ENCODE data around the gene POLR2E. TPM values are rescaled to one million over a fixed set of nuclear protein-coding genes. Genes with fewer than 3 reads are reported as not detected.
A peak's percentile ranks its signal among the peaks of the same experiment; 100 is the strongest.

Gene POLR2E
- total and polyA plus RNA-seq, 2 of the 13 experiments (the other 11 are each of a cell fraction or from before 2014, with no cell fraction given): 140 to 272 TPM

- TF ChIP-seq NPAS2 (CRISPR knock-in tag; IDR thresholded peaks at IDR 0.05; ENCODE audit: borderline replicate concordance): no peak
- TF ChIP-seq ZFYVE20 (CRISPR knock-in tag; IDR thresholded peaks at IDR 0.05; ENCODE audit: borderline replicate concordance, low read depth): no peak
- peak; percentile 66; the same call in 1 of the 2 replicates for TF ChIP-seq ZNF567 (CRISPR knock-in tag; IDR thresholded peaks at IDR 0.05; ENCODE audit: borderline replicate concordance)
- no peak for TF ChIP-seq ZNF10 (CRISPR knock-in tag; IDR thresholded peaks at IDR 0.05; ENCODE audit: borderline replicate concordance, low read depth)
- no peak for TF ChIP-seq ZFP36L1 (CRISPR knock-in tag; IDR thresholded peaks at IDR 0.05)
- no peak for TF ChIP-seq ZNF431 (CRISPR knock-in tag; IDR thresholded peaks at IDR 0.05; ENCODE audit: borderline replicate concordance, low read depth)
- TF ChIP-seq SMAD1 (CRISPR knock-in tag; IDR thresholded peaks at IDR 0.05; ENCODE audit: borderline replicate concordance, low read depth): no peak
- TF ChIP-seq LCORL (IDR thresholded peaks at IDR 0.05): no peak
- peak; percentile 52; the same call in 1 of the 2 replicates for TF ChIP-seq LCORL (CRISPR knock-in tag; IDR thresholded peaks at IDR 0.05)
- peak; percentile 63 for TF ChIP-seq ELF1 (CRISPR knock-in tag; IDR thresholded peaks at IDR 0.05)
- TF ChIP-seq PHF21A (CRISPR knock-in tag; IDR thresholded peaks at IDR 0.05): peak; percentile 18; the same call in 1 of the 2 replicates
- no peak for TF ChIP-seq PLRG1 (conservative IDR thresholded peaks at IDR 0.05)
- TF ChIP-seq DR1 (CRISPR knock-in tag; IDR thresholded peaks at IDR 0.05): no peak
- TF ChIP-seq NRL (CRISPR knock-in tag; IDR thresholded peaks at IDR 0.05; ENCODE audit: borderline replicate concordance): no peak; the same call in 1 of the 2 replicates
- no peak for TF ChIP-seq ZNF841 (CRISPR knock-in tag; IDR thresholded peaks at IDR 0.05; ENCODE audit: borderline replicate concordance)
- no peak for TF ChIP-seq ZNF75D (CRISPR knock-in tag; IDR thresholded peaks at IDR 0.05; ENCODE audit: borderline replicate concordance)
- peak; percentile 66; the same call in 1 of the 2 replicates for TF ChIP-seq SALL1 (CRISPR knock-in tag; IDR thresholded peaks at IDR 0.05)
- no peak for TF ChIP-seq CEBPB (IDR thresholded peaks at IDR 0.05; ENCODE audit: borderline replicate concordance, low read depth, low read length)
- no peak for TF ChIP-seq ZMAT3 (CRISPR knock-in tag; conservative IDR thresholded peaks at IDR 0.05)
- TF ChIP-seq RBM22 (optimal IDR thresholded peaks at IDR 0.05; ENCODE audit: low read length): peak; percentile 89
- TF ChIP-seq CENPT (CRISPR knock-in tag; IDR thresholded peaks at IDR 0.05; ENCODE audit: low read depth): no peak
- 0 out of 2 replicates have a peak, but pooled peaks have one; percentile 32 for TF ChIP-seq HIVEP1 (CRISPR knock-in tag; IDR thresholded peaks at IDR 0.05)
- no peak for TF ChIP-seq ZNF563 (CRISPR knock-in tag; IDR thresholded peaks at IDR 0.05)
- no peak for TF ChIP-seq ZNF468 (CRISPR knock-in tag; IDR thresholded peaks at IDR 0.05)
- TF ChIP-seq ZNF614 (CRISPR knock-in tag; IDR thresholded peaks at IDR 0.05; ENCODE audit: borderline replicate concordance): peak; percentile 46; the same call in 1 of the 2 replicates
- TF ChIP-seq, protein P1, sequence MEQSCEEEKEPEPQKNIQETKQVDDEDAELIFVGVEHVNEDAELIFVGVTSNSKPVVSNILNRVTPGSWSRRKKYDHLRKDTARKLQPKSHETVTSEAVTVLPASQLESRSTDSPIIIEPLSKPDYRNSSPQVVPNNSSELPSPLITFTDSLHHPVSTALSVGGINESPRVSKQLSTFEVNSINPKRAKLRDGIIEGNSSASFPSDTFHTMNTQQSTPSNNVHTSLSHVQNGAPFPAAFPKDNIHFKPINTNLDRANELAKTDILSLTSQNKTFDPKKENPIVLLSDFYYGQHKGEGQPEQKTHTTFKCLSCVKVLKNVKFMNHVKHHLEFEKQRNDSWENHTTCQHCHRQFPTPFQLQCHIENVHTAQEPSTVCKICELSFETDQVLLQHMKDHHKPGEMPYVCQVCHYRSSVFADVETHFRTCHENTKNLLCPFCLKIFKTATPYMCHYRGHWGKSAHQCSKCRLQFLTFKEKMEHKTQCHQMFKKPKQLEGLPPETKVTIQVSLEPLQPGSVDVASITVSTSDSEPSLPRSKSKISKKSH (CRISPR knock-in tag; IDR thresholded peaks at IDR 0.05; ENCODE audit: borderline replicate concordance): peak; percentile 53; the same call in 1 of the 2 replicates
- TF ChIP-seq ZBTB42 (CRISPR knock-in tag; IDR thresholded peaks at IDR 0.05): no peak
- no peak for TF ChIP-seq ZNF256 (CRISPR knock-in tag; conservative IDR thresholded peaks at IDR 0.05)
- TF ChIP-seq, protein P2, sequence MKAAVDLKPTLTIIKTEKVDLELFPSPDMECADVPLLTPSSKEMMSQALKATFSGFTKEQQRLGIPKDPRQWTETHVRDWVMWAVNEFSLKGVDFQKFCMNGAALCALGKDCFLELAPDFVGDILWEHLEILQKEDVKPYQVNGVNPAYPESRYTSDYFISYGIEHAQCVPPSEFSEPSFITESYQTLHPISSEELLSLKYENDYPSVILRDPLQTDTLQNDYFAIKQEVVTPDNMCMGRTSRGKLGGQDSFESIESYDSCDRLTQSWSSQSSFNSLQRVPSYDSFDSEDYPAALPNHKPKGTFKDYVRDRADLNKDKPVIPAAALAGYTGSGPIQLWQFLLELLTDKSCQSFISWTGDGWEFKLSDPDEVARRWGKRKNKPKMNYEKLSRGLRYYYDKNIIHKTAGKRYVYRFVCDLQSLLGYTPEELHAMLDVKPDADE (CRISPR knock-in tag; IDR thresholded peaks at IDR 0.05): no peak
Observed at GRCh38 chr19:1039646-1040475, 55.3 kb downstream of the POLR2E start, which contains the start of gene ABCA7 (continued).
